Breast epithelium (tissue), 3 donors: ENCODE data around the gene TGFBR3.

Experiments used
- POLR2A ChIP-seq: fragments of 450-650 bp; IDR thresholded peaks from one replicate; pipeline ENCODE4 v1.6.1; 2016; ENCODE audit warnings: antibody characterized with exemption, mild to moderate bottlenecking, moderate library complexity
- POLR2AphosphoS5 ChIP-seq, 3 donors: sonication (generic); formaldehyde crosslinking; IDR thresholded peaks; one replicate each; pipeline ENCODE4 v1.6.1; 2017; ENCODE audit warnings: antibody characterized with exemption in 3 of 3
- TF ChIP-seq, protein P1 (sequence below), 3 donors: fragments of 450-650 bp; IDR thresholded peaks; one replicate each; pipeline ENCODE4 v1.5.1; 2016 to 2017; ENCODE audit warnings: antibody characterized with exemption in 3 of 3, mild to moderate bottlenecking in 3 of 3, moderate library complexity in 3 of 3

DNA sequence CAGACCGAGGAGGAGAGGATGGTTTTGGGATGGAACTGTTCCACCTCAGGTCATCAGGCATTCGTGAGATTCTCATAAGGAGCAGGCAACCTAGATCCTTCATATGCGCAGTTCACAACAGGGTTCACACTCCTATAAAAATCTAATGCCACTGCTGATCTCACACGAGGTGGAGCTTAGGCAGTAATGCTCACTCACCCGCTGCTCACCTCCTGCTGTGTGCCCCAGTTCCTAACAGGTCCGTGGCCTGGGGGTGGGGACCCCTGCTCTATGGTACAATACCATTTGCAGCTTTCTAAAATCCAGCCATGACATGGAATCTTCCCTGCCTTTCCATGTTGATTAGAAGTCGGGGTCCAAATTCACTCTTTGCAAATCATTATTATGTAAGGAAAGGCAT, 72.1 kb downstream of the TGFBR3 start:
- TF ChIP-seq POLR2A, result no peak
- TF ChIP-seq, protein P1, sequence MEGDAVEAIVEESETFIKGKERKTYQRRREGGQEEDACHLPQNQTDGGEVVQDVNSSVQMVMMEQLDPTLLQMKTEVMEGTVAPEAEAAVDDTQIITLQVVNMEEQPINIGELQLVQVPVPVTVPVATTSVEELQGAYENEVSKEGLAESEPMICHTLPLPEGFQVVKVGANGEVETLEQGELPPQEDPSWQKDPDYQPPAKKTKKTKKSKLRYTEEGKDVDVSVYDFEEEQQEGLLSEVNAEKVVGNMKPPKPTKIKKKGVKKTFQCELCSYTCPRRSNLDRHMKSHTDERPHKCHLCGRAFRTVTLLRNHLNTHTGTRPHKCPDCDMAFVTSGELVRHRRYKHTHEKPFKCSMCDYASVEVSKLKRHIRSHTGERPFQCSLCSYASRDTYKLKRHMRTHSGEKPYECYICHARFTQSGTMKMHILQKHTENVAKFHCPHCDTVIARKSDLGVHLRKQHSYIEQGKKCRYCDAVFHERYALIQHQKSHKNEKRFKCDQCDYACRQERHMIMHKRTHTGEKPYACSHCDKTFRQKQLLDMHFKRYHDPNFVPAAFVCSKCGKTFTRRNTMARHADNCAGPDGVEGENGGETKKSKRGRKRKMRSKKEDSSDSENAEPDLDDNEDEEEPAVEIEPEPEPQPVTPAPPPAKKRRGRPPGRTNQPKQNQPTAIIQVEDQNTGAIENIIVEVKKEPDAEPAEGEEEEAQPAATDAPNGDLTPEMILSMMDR (IDR thresholded peaks at IDR 0.05), result no peak
- no peak for TF ChIP-seq POLR2AphosphoS5 (IDR thresholded peaks at IDR 0.05)
